Fibroblast of lung (primary cell): Measurements from ENCODE around the gene AP1AR.

Experiments
- CTCF ChIP-seq, 2 donors: IDR thresholded peaks in 1 of 2; conservative IDR thresholded peaks in 1 of 2; 1 replicate in 1 of 2; 2 replicates in 1 of 2; pipeline ENCODE4 v1.5.1; 2011 to 2012; ENCODE audit warnings: low read length in 2 of 2, control low read depth in 1 of 2, inconsistent platforms in 1 of 2, low read depth in 1 of 2, mild to moderate bottlenecking in 1 of 2
- EZH2 ChIP-seq: IDR thresholded peaks from 2 replicates; pipeline ENCODE4 v1.5.1; 2012; ENCODE audit warnings: low read length, control low read depth, mild to moderate bottlenecking; ENCODE audit errors: missing control alignments

GRCh38 chr4:112272292-112272691 is 40.7 kb downstream of the AP1AR start:
- TF ChIP-seq CTCF (conservative IDR thresholded peaks at IDR 0.05 in 1 of 2, IDR thresholded peaks at IDR 0.05 in 1 of 2; ENCODE audit: low read depth in 1 of 2, low read length in 2 of 2): no peak
- no peak for TF ChIP-seq EZH2
